GM23248 (cell line): ENCODE data around the gene KRTAP10-3. TPM values are rescaled to one million over a fixed set of nuclear protein-coding genes. Genes with fewer than 3 reads are reported as not detected.

ENCODE experiments used
- DNase-seq: peaks from one replicate; pipeline ENCODE4 v3.0.0-alpha.2; 2015
- H2AFZ ChIP-seq: fragments of 200-600 bp; sonication (generic); 2 replicates; pipeline ENCODE4 v1.6.1; 2016; ENCODE audit warnings: antibody characterized with exemption
- H3F3A ChIP-seq: fragments of 200-600 bp; sonication (generic); 2 replicates; pipeline ENCODE4 v1.6.1; 2016; ENCODE audit warnings: mild to moderate bottlenecking, antibody characterized with exemption, mixed run types; ENCODE audit not compliant: insufficient read depth
- H3K27ac ChIP-seq: fragments of 200-600 bp; sonication (generic); 2 replicates; pipeline ENCODE4 v1.5.1; 2016; ENCODE audit warnings: mild to moderate bottlenecking
- H3K27me3 ChIP-seq: fragments of 200-600 bp; sonication (generic); replicated peaks from 2 replicates; pipeline ENCODE4 v1.6.1; 2016; ENCODE audit warnings: mild to moderate bottlenecking; ENCODE audit not compliant: insufficient read depth
- H3K36me3 ChIP-seq: fragments of 200-600 bp; sonication (generic); 2 replicates; pipeline ENCODE4 v1.6.1; 2016; ENCODE audit warnings: low read depth, mild to moderate bottlenecking
- H3K4me1 ChIP-seq: fragments of 200-600 bp; sonication (generic); 2 replicates; pipeline ENCODE4 v1.6.1; 2016; ENCODE audit warnings: mild to moderate bottlenecking; ENCODE audit not compliant: insufficient read depth
- H3K4me2 ChIP-seq: fragments of 200-600 bp; sonication (generic); one replicate; pipeline ENCODE4 v1.6.1; 2016; ENCODE audit warnings: mild to moderate bottlenecking; ENCODE audit not compliant: unreplicated experiment
- H3K4me3 ChIP-seq: fragments of 200-600 bp; sonication (generic); 2 replicates; pipeline ENCODE4 v1.5.1; 2016; ENCODE audit warnings: mild to moderate bottlenecking
- H3K79me2 ChIP-seq: fragments of 200-600 bp; sonication (generic); 2 replicates; pipeline ENCODE4 v1.6.1; 2016; ENCODE audit warnings: mild to moderate bottlenecking; ENCODE audit not compliant: insufficient read depth
- H3K9ac ChIP-seq: fragments of 200-600 bp; sonication (generic); 2 replicates; pipeline ENCODE4 v1.6.1; 2016; ENCODE audit warnings: mild to moderate bottlenecking
- H3K9me2 ChIP-seq: fragments of 200-600 bp; sonication (generic); 2 replicates; pipeline ENCODE4 v1.6.1; 2016; ENCODE audit warnings: mixed run types, mild to moderate bottlenecking, moderate library complexity; ENCODE audit not compliant: insufficient read depth
- H3K9me3 ChIP-seq: fragments of 200-600 bp; sonication (generic); one replicate; pipeline ENCODE4 v1.6.1; 2017; ENCODE audit warnings: low read depth
- H4K20me1 ChIP-seq: fragments of 200-600 bp; sonication (generic); 2 replicates; pipeline ENCODE4 v1.6.0; 2016; ENCODE audit not compliant: insufficient read depth
- EZH2 ChIP-seq: fragments of 200-600 bp; sonication (generic); IDR thresholded peaks from 2 replicates; pipeline ENCODE4 v1.6.1; 2018; ENCODE audit warnings: antibody characterized with exemption, mild to moderate bottlenecking; ENCODE audit not compliant: insufficient read depth, poor library complexity, severe bottlenecking
- EZH2phosphoT487 ChIP-seq: fragments of 200-600 bp; sonication (generic); IDR thresholded peaks from 2 replicates; pipeline ENCODE4 v1.6.1; 2018; ENCODE audit warnings: antibody characterized with exemption, moderate library complexity, mild to moderate bottlenecking, low read depth; ENCODE audit not compliant: insufficient read depth
- WGBS, 2 experiments: methylation state at CpG; one replicate each; pipeline ENCODE4 v1.1.6; 2015 to 2017; ENCODE audit warnings: low lambda C conversion rate in 2 of 2, low coverage in 1 of 2; ENCODE audit errors: missing lambda C conversion rate in 2 of 2; 5-methylcytosine and 5-hydroxymethylcytosine counted together
- in situ Hi-C: fragments of 300-500 bp; cut with MboI; formaldehyde crosslinking; loops from 2 replicates; pipeline ENCODE4 v1.15.0; 2020
- polyA plus RNA-seq: library from polyadenylated mRNA; unstranded; fragments of >200 nt; fragmentation: Nextera tagmentation; extraction: Ambion mirVana; gene quantifications from 2 replicates; pipeline ENCODE4 v1.2.1, GENCODE V29; 2016
- total RNA-seq: library from RNA; depleted of rRNA; stranded (reverse); fragments of >200 nt; shearing (Covaris generic); gene quantifications from 2 replicates; pipeline ENCODE4 v1.2.3, GENCODE V29; 2014

The KRTAP10-3 gene
- total and polyA plus RNA-seq, 2 experiments from 2014 or later = not detected

DNA sequence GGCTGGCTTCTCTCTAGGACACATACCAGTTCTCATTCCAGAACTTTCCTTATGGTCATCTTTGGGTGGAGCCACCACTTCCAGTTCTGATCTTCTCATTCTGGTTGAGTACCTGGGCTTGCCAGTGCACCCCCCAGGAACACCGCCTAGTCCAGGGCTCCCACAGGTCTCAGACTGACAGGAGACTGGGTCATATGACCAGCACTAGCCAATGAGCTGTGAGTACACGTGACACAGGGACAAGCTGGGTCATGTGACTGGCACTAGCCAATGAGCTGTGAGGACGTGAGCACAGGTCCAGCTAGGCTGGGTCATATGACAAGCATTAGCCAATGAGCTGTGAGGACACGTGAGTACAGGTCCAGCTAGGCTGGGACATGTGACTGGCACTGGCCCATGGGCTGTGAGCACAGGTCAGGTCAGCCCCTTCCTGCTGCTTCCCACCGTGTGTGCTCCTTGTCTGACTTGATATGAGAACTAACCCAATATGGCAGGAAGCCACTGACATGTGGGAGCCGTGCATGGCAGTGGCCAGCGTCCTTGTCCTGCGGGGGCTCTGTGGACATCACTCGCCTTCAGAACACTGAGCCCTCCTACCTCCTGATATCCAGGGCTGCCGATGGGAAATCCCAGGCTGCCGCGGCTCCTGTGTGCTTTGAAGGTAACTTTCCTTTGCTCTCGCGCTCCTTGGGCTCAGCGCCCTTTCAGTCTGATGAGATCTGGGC, 41.3 kb downstream of the KRTAP10-3 start:
- Histone ChIP-seq H3K36me3 (no peaks in the 10 kb centered on the region), H3K9me3 (no peaks in the 10 kb centered on the region), H3K4me1 (no peaks in the 10 kb centered on the region), H3K9ac (no peak overlapping the region), H3F3A (no peaks in the 10 kb centered on the region), H3K4me3 (no peak overlapping the region), H3K27ac (no peak overlapping the region), H3K27me3 (peaks cover 7% of the 10 kb centered on the region; the same call in 1 of the 2 replicates), H4K20me1 (no peaks in the 10 kb centered on the region), H2AFZ (no peak overlapping the region), H3K4me2 (no peak overlapping the region), H3K79me2 (no peaks in the 10 kb centered on the region), H3K9me2 (no peaks in the 10 kb centered on the region)
- 46 to 51% methylated on average over 15 of the region's 15 CpGs for WGBS, 2 experiments
- in situ Hi-C loops = loop anchor here (10.0 to 25.0 kb wide), 2 partner anchors 277 to 420 kb away; partner anchors contain the start of gene SLX9
- DNase-seq = peak; percentile 28
- TF ChIP-seq EZH2 (no peak), EZH2phosphoT487 (no peak)

DNA sequence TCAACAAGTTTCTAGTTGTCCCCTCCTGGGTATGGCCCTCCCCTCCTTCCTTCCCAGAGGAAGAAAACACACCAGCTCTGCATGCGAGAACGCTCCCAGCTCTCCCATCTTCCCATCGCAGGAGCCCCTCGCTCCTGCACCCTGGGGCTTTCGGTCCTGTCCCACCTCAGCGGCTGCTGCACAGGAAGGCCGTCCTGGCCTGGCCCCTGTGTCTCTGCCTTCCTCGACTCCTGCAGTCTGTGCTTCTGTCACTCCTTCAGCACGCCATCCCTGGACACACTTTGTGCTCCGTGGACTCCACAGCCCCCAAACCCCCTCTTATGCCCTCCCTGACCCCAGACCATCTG, 41.8 kb downstream of the KRTAP10-3 start:
- H3K4me2 ChIP-seq = no peak overlapping the region
- H4K20me1 ChIP-seq = no peaks in the 10 kb centered on the region
- H3K4me3 ChIP-seq = no peak overlapping the region
- H3K79me2 ChIP-seq = no peaks in the 10 kb centered on the region
- H3K9me3 ChIP-seq = no peaks in the 10 kb centered on the region
- DNase-seq = no peak
- H3K27me3 ChIP-seq = peaks cover 7% of the 10 kb centered on the region; the same call in 1 of the 2 replicates
- no peaks in the 10 kb centered on the region for H3K9me2 ChIP-seq
- H3F3A ChIP-seq = no peaks in the 10 kb centered on the region
- H3K36me3 ChIP-seq = no peaks in the 10 kb centered on the region
- no peak for TF ChIP-seq EZH2phosphoT487
- H2AFZ ChIP-seq = no peak overlapping the region
- H3K27ac ChIP-seq = no peak overlapping the region
- H3K4me1 ChIP-seq = no peaks in the 10 kb centered on the region
- WGBS, 2 experiments = 53 to 60% methylated on average over 8 to 10 of the region's 10 CpGs
- in situ Hi-C loops = loop anchor here (10.0 to 25.0 kb wide), 2 partner anchors 278 to 420 kb away; partner anchors contain the start of gene SLX9
- H3K9ac ChIP-seq = no peak overlapping the region

DNA sequence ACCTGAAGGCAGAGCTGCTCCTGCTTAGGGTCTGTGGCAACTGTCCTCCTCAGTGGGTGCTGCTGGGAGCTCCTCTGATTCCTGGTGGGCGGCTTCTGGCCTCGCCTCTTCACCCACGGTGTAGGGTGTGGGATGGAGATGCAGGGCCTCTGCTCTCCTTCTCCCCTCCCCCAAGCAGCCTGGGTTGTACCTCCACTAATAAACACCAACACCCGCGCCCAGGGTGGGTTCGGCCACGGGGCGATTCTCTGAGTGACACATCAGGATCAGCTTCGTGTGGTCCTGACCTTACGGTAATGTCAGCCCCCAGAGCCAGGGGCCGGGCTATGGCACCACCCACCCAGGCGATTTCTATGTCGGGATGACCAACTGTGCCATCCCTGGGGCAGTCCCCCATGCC, 42.3 kb downstream of the KRTAP10-3 start:
- Histone ChIP-seq H4K20me1 (no peaks in the 10 kb centered on the region), H3K9me3 (no peaks in the 10 kb centered on the region), H3K4me2 (no peak overlapping the region), H3K9ac (no peak overlapping the region), H3K36me3 (no peaks in the 10 kb centered on the region), H3K4me3 (no peak overlapping the region), H3K79me2 (no peaks in the 10 kb centered on the region), H3F3A (no peaks in the 10 kb centered on the region), H3K9me2 (no peaks in the 10 kb centered on the region), H3K27me3 (peaks cover 7% of the 10 kb centered on the region; the same call in 1 of the 2 replicates), H3K27ac (no peak overlapping the region), H3K4me1 (no peaks in the 10 kb centered on the region), H2AFZ (no peak overlapping the region)
- DNase-seq = no peak
- WGBS, 2 experiments = 63 to 74% methylated on average over 13 of the region's 13 CpGs
- TF ChIP-seq EZH2 (no peak), EZH2phosphoT487 (no peak)
- in situ Hi-C loops = loop anchor here (10.0 to 25.0 kb wide), 2 partner anchors 278 to 421 kb away; partner anchors contain the start of gene SLX9

DNA sequence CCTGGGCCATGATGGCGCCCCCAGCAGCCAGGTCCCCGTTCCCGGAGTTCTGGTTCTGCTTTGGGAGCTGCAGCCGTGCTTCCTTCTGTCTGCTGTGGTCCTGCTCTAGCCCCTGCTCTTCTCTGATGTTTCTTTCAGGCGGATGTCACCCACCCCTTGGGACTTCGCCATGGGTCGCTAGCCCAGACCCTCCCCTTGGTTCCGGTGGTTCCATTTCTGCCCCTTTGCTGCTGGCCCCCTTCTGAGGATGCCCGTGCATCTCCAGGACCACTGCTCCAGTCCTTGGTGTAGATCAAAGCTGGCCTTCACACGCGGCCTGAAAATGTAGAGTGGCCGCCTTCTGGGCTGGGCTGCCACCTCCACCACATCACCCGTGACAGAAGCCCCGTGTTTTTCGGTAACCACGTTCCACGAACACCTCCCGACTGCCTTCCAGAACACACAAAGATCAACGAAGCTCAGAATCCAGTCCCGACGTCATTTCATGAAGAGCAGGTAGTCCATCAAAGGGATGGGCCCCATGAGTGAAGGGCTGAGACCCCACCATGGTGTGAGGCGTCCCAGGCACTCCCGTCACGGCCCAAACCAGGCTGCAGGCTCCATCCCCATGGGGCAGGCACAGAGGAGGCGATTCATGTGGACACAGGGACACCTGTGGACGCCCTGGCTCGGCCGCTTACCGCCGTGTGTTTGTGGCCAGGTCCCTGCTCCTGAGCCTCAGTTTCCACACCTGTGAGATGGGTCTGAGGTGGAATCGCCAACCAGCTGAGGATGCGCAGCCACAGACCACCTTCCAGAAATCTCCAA, 43.0 kb downstream of the KRTAP10-3 start:
- no peak overlapping the region for H3K4me3 ChIP-seq
- no peaks in the 10 kb centered on the region for H3K4me1 ChIP-seq
- no peaks in the 10 kb centered on the region for H3K36me3 ChIP-seq
- H3K9me3 ChIP-seq = no peaks in the 10 kb centered on the region
- H3F3A ChIP-seq = no peaks in the 10 kb centered on the region
- no peaks in the 10 kb centered on the region for H3K9me2 ChIP-seq
- no peak overlapping the region for H3K9ac ChIP-seq
- in situ Hi-C loops = loop anchor here (10.0 to 25.0 kb wide), 2 partner anchors 279 to 422 kb away; partner anchors contain the start of gene SLX9
- no peak for TF ChIP-seq EZH2phosphoT487
- no peak for TF ChIP-seq EZH2
- H2AFZ ChIP-seq = no peak overlapping the region
- no peaks in the 10 kb centered on the region for H3K79me2 ChIP-seq
- no peak overlapping the region for H3K4me2 ChIP-seq
- H3K27ac ChIP-seq = no peak overlapping the region
- no peaks in the 10 kb centered on the region for H4K20me1 ChIP-seq
- peaks cover 7% of the 10 kb centered on the region; the same call in 1 of the 2 replicates for H3K27me3 ChIP-seq
- DNase-seq = no peak
- 55 to 56% methylated on average over 32 of the region's 32 CpGs for WGBS, 2 experiments
